Measurements from ENCODE around the gene SNAP47.

- TF ChIP-seq CTCF (IDR thresholded peaks at IDR 0.05) (no peak), POLR2A (IDR thresholded peaks at IDR 0.05) (no peak)
Observed at GRCh38 chr1:227749225-227749624, 14.0 kb downstream of the SNAP47 start.
